ENCODE data around the gene MORC3. TPM values are rescaled to one million over a fixed set of nuclear protein-coding genes. Genes with fewer than 3 reads are reported as not detected.

MORC3 gene
- total and polyA plus RNA-seq, 9 of the 15 experiments (the other 6 are each of a cell fraction or from before 2014, with no cell fraction given) = 12.7 to 53.7 (median 36.0) TPM

- TF ChIP-seq MECOM (CRISPR knock-in tag; IDR thresholded peaks at IDR 0.05) (no peak), ZKSCAN1 (IDR thresholded peaks at IDR 0.05; ENCODE audit: low read depth, low read length) (no peak), TFAM (CRISPR knock-in tag; conservative IDR thresholded peaks at IDR 0.05) (no peak), ZNF239 (CRISPR knock-in tag; IDR thresholded peaks at IDR 0.05) (no peak), GTF2B (IDR thresholded peaks at IDR 0.05; ENCODE audit: extremely low read depth, insufficient read length) (no peak), ATF3 (IDR thresholded peaks at IDR 0.05) (no peak), ATF3 (CRISPR knock-in tag; conservative IDR thresholded peaks at IDR 0.05) (no peak), ZBTB7A (IDR thresholded peaks at IDR 0.05; ENCODE audit: borderline replicate concordance, control insufficient read depth, low read depth, low read length) (peak; percentile 36; the same call in 1 of the 2 replicates), ZNF311 (CRISPR knock-in tag; IDR thresholded peaks at IDR 0.05) (no peak), ATF7 (IDR thresholded peaks at IDR 0.05) (peak; percentile 83), HES1 (IDR thresholded peaks at IDR 0.05; ENCODE audit: low read depth) (no peak), CTBP1 (IDR thresholded peaks at IDR 0.05; ENCODE audit: borderline replicate concordance) (peak; percentile 52; the same call in 1 of the 2 replicates), NFYB (IDR thresholded peaks at IDR 0.05; ENCODE audit: extremely low read depth, insufficient read length) (no peak), CGGBP1 (CRISPR knock-in tag; IDR thresholded peaks at IDR 0.05) (no peak), CBX2 (IDR thresholded peaks at IDR 0.05; ENCODE audit: insufficient read depth, low read length, poor library complexity, severe bottlenecking) (no peak), HNRNPH1 (optimal IDR thresholded peaks at IDR 0.05; ENCODE audit: low read depth, low read length) (no peak), SP1 (CRISPR knock-in tag; IDR thresholded peaks at IDR 0.05) (peak; percentile 75), TFE3 (CRISPR knock-in tag; IDR thresholded peaks at IDR 0.05) (no peak), EGR1 (conservative IDR thresholded peaks at IDR 0.05) (peak; percentile 90), ZNF512 (tag; IDR thresholded peaks at IDR 0.05) (no peak), MEF2D (tag; conservative IDR thresholded peaks at IDR 0.05; ENCODE audit: low read depth) (no peak), RHOXF2B (CRISPR knock-in tag; conservative IDR thresholded peaks at IDR 0.05) (no peak)
Measured at GRCh38 chr21:36385233-36386030, 65.4 kb downstream of the MORC3 start, which contains the start of gene CHAF1B (continued).
